Esophagus muscularis mucosa (tissue), 3 donors: ENCODE data around the gene USP15.

Source experiments
- CTCF ChIP-seq, 3 experiments: fragments of 200-600 bp in 2 of 3; fragments of 450-650 bp in 1 of 3; sonication (generic) in 2 of 3; IDR thresholded peaks; one replicate each; pipeline ENCODE4 v1.5.1; 2017 to 2019; ENCODE audit warnings: antibody characterized with exemption in 3 of 3, mild to moderate bottlenecking in 2 of 3, moderate library complexity in 1 of 3
- POLR2A ChIP-seq: fragments of 450-650 bp; IDR thresholded peaks from one replicate; pipeline ENCODE4 v1.6.1; 2017; ENCODE audit warnings: antibody characterized with exemption, moderate library complexity, mild to moderate bottlenecking, low read depth
- POLR2AphosphoS5 ChIP-seq, 2 donors: sonication (generic); formaldehyde crosslinking; IDR thresholded peaks; one replicate each; pipeline ENCODE4 v1.6.1; 2017; ENCODE audit warnings: antibody characterized with exemption in 2 of 2

- TF ChIP-seq CTCF (IDR thresholded peaks at IDR 0.05): no peak
- no peak for TF ChIP-seq POLR2AphosphoS5 (IDR thresholded peaks at IDR 0.05)
- TF ChIP-seq POLR2A: no peak
These were observed 136.5 kb downstream of the USP15 start for GRCh38 chr12:62396750-62397149.
